Stimulated activated effector memory CD8-positive, alpha-beta T cell treated with anti-CD3 and anti-CD28 coated beads, Interleukin-12 subunit alpha, Interleukin-12 subunit beta, amount 100 ng/mL, for 72 hours (primary cell): ENCODE results near the gene ZNF525.
"Not testable (repeated sequence)": the region's sequence is repeated elsewhere in the genome, so short reads cannot be mapped to it uniquely, and the experiment has no call there.

Source experiments
- ATAC-seq: fragments of 150-1000 bp; cut with Tn5 transposase; 2 replicates; pipeline ENCODE4 v1.10.0; 2021
- DNase-seq, 2 donors: peaks; one replicate each; pipeline ENCODE4 v3.0.0; 2021 to 2022; ENCODE audit warnings: low spot score in 2 of 2
- H3K27ac Mint-ChIP-seq: one replicate; pipeline ENCODE4 v1.8.0; 2022; ENCODE audit warnings: mild to moderate bottlenecking, mixed read lengths
- H3K36me3 Mint-ChIP-seq: one replicate; pipeline ENCODE4 v1.8.0; 2022; ENCODE audit warnings: mild to moderate bottlenecking, mixed read lengths
- H3K4me1 Mint-ChIP-seq: one replicate; pipeline ENCODE4 v1.8.0; 2022; ENCODE audit warnings: mixed read lengths
- H3K4me3 Mint-ChIP-seq: one replicate; pipeline ENCODE4 v1.8.0; 2022; ENCODE audit warnings: mild to moderate bottlenecking, mixed read lengths
- H3K9me3 Mint-ChIP-seq: one replicate; pipeline ENCODE4 v1.8.0; 2022; ENCODE audit warnings: mixed read lengths

ZNF525 gene

DNA sequence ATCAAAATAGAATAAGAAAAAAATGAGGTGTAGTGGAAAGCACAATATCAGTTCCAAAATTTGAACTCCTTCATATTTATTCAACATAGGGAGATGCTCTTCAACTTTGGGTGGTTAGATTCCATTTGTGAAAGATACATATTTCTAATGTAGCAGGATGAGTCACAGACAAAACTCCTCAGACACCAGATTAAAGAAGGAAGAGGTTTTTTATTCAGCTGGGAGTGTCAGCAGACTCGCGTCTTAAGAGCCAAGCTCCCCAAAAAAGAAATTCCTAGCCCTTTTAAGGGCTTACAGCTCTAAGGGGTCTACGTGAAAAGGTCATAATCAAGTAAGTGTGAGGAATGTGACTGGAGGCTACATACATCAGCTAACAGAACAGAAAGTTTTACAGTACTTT lies 22.7 kb downstream of the ZNF525 start:
- ATAC-seq, result no peak
- H3K4me3 Mint-ChIP-seq, result no peak overlapping the region
- no peaks in the 10 kb centered on the region for H3K4me1 Mint-ChIP-seq
- no peak for DNase-seq
- H3K36me3 Mint-ChIP-seq, result peaks cover 19% of the 10 kb centered on the region
- H3K9me3 Mint-ChIP-seq, result peaks cover 28% of the 10 kb centered on the region
- no peak overlapping the region for H3K27ac Mint-ChIP-seq

DNA sequence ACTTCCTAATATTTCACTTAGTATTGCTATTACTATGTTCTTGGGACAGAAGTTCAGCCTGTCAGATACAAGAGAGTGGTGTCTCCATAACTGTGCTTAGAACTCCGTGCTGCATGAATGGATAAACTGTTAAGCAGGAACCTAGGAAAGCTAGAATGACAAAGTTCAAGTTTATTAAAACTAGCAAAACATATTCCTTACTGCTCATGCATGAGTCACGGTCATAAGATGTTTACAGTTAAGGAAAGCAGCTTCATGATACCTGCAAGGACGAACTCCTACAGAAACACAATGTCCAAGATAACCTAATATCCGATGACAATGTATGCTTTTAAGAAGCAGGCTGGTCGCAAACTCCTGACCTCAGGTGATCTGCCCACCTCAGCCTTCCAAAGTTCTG lies 23.4 kb downstream of the ZNF525 start:
- ATAC-seq, result no peak
- DNase-seq, result no peak
- Mint-ChIP-seq H3K9me3 (peaks cover 27% of the 10 kb centered on the region), H3K4me3 (no peak overlapping the region), H3K36me3 (peaks cover 19% of the 10 kb centered on the region), H3K4me1 (no peaks in the 10 kb centered on the region), H3K27ac (no peak overlapping the region)

DNA sequence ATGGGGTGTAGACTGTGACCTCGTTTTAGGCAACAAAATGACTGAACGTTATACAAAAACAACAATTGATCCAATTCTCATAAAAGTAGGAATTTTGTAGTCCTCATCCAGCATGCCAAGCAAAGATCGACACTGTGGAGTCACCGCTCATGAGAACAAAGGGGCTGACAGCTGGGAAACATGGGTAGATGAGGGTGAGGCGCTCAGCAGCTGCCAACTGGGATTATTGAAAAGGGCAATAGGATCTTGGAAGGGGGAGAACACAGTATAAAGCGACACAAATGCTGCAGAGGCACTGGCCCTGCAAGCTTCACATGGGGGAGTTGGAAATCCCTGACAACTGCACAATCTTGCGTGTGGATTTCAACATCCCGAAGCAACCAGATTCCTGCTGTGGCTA lies 24.1 kb downstream of the ZNF525 start:
- Mint-ChIP-seq H3K4me3 (no peak overlapping the region), H3K27ac (no peak overlapping the region), H3K4me1 (peaks cover 3% of the 10 kb centered on the region), H3K9me3 (peaks cover 26% of the 10 kb centered on the region), H3K36me3 (peaks cover 19% of the 10 kb centered on the region)
- ATAC-seq (no peak), DNase-seq (no peak)

DNA sequence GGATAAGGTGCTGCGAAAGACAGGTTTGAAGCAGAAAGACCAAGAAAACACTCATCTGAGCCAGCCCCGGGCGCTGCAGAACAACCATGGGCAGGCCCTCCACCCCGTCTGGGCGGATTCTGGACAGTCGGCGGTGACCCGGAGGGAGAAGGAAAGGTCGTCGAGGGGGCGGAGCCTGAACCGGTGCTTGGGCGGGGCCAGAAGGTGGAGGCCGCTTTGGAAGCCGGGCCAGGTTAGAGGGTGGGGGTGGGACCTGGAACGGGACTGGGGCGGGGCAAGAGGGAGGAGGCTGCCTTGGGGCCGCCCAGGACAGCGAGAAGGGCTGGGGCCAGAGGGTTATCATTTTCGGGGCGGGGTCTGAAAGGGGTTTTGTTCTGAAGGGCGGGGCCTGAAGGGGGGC lies 24.5 kb downstream of the ZNF525 start:
- H3K4me1 Mint-ChIP-seq, result peaks cover 6% of the 10 kb centered on the region
- H3K9me3 Mint-ChIP-seq, result peaks cover 22% of the 10 kb centered on the region
- DNase-seq (no peak), ATAC-seq (no peak)
- H3K36me3 Mint-ChIP-seq, result peaks cover 21% of the 10 kb centered on the region
- no peak overlapping the region for H3K4me3 Mint-ChIP-seq
- no peak overlapping the region for H3K27ac Mint-ChIP-seq

DNA sequence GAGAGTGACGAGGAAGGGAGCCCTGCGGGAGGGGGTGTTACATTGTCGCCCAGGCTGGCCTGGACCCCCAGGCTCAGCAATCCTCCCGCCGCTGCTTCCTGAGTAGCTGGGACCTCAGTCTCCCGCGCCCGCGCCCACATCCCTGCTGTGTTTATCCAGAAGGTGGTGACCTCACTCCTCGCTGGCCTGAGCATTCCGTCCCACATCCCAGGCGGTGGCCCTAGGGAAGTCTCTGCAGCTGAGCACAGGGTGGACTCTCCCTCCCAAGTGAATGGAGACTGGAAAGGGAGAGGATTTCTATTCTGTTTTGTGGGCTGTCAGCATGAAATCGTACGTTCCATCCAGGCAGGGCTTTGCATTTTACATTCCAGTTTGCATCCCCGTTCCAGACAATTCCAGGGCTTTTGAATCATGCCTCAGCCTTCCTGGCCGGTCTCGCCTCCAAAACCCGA lies 29.0 kb downstream of the ZNF525 start:
- peaks cover 38% of the 10 kb centered on the region for H3K36me3 Mint-ChIP-seq
- DNase-seq (no peak), ATAC-seq (no peak)
- peak overlapping the region; percentile 93 for H3K4me3 Mint-ChIP-seq
- peak overlapping the region; percentile 93 for H3K27ac Mint-ChIP-seq
- H3K4me1 Mint-ChIP-seq, result peaks cover 22% of the 10 kb centered on the region
- H3K9me3 Mint-ChIP-seq, result peaks cover 4% of the 10 kb centered on the region

DNA sequence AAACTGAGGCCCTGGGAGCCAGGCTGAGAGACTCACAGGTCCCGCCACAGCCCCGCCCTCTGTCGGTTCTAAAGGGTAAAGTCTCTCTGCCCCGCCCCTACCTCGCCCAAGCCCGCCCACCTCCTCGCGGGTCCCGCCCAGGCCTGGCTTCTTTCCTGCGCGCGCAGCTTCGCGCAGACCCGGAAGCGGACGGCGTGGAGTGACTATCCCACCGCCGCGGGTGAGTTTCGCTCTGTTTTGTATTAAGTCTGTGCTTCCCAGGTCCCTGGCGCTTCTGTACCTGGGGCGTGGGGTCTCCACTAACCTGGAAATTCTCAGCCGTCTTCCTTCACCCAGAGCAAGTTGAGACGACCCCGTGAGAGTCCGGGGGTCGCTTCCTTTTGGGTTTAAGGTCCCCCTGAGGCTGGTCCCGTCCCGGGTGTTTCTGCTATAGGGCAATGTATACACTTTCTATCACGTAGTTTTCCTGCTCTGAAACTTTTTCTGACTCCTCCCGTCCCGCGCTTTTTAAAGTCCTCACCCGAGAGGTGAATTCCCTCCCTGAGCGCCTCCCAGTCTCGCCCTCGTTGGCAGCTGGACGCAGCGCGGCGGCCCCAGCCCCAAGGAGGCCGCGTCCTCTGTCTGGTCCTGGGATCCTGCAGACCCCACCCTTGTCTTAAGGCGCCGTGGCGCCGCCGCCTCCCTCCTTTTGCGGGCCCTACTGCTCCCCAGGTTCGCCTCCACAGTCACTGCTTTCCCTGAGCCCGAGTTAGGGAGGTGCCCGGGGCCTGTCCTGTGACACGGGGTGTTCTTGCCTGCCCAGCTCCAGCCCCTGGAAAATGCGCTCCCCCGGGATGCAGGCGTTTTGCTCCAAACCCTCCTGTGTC lies 29.7 kb downstream of the ZNF525 start, which contains the start of gene ZNF765:
Gene ZNF765 (plus strand): TSS at position 176 of the 866 bp plus-strand sequence. CDS start 2,867 bp downstream, outside the sequence.
- Mint-ChIP-seq H3K4me1 (peaks cover 22% of the 10 kb centered on the region), H3K36me3 (peaks cover 40% of the 10 kb centered on the region), H3K9me3 (peaks cover 2% of the 10 kb centered on the region), H3K27ac (peak within 1 kb of the TSS; percentile 93), H3K4me3 (peak within 1 kb of the TSS; percentile 93)
- peak; percentile 99 for ATAC-seq
- DNase-seq, result peak; percentile 97 to 99

DNA sequence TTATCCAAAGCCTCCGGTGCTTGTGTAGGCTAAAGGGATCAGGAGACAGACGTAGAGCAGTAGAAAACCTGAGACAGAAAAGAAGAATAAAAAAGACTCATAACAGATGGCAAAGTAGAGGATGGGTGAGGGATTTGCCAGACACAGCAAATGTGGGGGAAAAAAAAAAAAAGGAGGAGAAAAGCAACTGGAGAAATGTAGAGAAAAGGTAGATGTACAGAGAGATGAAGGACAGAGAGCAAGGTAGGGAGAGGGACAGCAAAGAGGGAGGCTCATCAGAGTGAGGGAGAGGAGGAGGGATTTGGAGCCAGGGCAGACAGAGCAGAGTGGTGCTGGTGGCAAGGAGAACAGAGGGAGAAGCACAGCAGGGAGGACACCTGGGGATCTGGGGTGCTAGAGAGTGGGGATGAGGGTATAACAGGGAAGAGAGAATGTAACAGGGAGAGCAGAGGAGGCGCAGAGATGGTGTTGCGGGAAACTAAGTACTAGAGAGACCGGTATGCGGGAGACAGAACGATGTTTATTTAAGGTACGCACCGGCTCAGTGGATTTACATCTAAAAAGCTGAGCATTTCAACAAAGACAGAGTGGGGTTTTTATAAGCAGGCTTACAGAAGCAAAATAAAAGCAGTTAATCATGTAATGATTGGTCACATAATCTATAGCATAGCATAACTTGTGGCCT lies 30.5 kb downstream of the ZNF525 start:
- Mint-ChIP-seq H3K4me1 (peaks cover 22% of the 10 kb centered on the region), H3K36me3 (peaks cover 48% of the 10 kb centered on the region)

DNA sequence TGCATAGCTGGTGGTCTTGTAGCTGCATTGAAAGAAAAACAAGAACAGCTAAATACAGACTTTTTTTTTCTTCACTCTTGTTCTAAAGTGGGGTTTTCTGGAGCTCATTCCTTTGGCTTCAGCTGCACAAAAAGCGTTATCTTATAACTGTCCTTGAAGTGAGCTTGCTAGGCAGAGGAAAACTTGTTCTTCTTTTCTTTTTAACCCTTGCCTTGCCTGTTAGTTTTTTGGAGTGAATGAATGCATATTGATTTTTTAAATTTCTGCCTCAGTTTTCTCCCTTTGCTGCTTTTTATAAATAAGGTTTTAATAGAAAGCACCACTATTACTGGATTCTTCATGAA lies 31.0 kb downstream of the ZNF525 start:
- Mint-ChIP-seq H3K4me3 (peak overlapping the region; percentile 93), H3K9me3 (peaks cover 5% of the 10 kb centered on the region), H3K36me3 (peaks cover 53% of the 10 kb centered on the region), H3K27ac (peak overlapping the region; percentile 93), H3K4me1 (peaks cover 22% of the 10 kb centered on the region)
- DNase-seq (no peak), ATAC-seq (no peak)

More for the DNA sequence above, 30.5 kb downstream of the ZNF525 start:
- ATAC-seq, H3K9me3 Mint-ChIP-seq, DNase-seq: not testable (repeated sequence)
- peak overlapping the region; percentile 93 for H3K27ac Mint-ChIP-seq
- peak overlapping the region; percentile 93 for H3K4me3 Mint-ChIP-seq

DNA sequence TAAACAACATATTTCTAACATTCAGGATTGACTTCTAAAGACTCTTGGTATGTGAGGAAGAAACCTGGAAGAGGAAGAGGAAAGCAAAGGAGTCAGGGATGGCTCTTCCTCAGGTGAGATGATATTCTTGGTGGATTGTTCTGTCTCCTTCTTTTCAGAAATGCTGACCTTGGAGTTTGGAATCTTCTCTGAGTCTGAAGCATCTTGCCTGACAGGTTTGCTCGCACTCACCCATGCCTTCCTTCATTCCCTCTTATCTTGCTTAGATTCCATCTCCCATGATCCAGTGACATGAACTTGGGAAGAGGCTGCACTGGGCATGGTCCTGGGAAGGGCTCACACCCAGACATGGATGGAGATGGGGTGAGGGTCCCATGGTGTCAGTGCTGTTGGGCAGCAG lies 32.4 kb downstream of the ZNF525 start:
- H3K9me3 Mint-ChIP-seq, H3K27ac Mint-ChIP-seq, DNase-seq, ATAC-seq, H3K4me3 Mint-ChIP-seq: not testable (repeated sequence)
- Mint-ChIP-seq H3K36me3 (peaks cover 67% of the 10 kb centered on the region), H3K4me1 (peaks cover 22% of the 10 kb centered on the region)

DNA sequence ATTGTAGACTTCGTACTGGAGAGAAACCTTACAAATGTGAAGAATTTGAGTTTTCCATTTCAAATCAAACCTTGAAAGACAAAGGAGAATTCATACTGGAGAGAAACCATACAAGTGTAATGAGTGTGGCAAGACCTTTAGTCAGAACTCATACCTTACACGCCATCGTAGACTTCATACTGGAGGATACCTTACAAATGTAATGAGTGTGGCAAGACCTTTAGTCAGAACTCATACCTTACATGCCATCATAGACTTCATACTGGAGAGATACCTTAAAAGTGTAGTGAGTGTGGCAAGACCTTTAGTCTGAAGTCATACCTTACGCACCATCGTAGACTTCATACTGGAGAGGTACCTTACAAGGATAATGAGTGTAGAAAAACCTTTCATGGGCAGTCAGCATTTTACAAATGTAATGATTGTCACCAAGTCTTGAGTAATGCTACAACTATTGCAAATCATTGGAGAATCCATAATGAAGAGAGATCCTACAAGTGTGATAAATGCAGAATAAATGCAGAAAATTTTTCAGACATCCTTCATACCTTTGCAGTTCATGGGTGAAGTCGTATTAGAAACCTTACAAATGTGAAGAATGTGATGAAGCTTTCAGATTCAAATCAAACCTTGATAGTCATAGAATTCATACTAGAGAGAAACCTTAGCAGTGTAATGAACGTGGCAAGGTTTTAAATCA lies 44.1 kb downstream of the ZNF525 start:
- Mint-ChIP-seq H3K4me3 (no peak overlapping the region), H3K9me3 (peaks cover 30% of the 10 kb centered on the region), H3K36me3 (peaks cover 43% of the 10 kb centered on the region)

DNA sequence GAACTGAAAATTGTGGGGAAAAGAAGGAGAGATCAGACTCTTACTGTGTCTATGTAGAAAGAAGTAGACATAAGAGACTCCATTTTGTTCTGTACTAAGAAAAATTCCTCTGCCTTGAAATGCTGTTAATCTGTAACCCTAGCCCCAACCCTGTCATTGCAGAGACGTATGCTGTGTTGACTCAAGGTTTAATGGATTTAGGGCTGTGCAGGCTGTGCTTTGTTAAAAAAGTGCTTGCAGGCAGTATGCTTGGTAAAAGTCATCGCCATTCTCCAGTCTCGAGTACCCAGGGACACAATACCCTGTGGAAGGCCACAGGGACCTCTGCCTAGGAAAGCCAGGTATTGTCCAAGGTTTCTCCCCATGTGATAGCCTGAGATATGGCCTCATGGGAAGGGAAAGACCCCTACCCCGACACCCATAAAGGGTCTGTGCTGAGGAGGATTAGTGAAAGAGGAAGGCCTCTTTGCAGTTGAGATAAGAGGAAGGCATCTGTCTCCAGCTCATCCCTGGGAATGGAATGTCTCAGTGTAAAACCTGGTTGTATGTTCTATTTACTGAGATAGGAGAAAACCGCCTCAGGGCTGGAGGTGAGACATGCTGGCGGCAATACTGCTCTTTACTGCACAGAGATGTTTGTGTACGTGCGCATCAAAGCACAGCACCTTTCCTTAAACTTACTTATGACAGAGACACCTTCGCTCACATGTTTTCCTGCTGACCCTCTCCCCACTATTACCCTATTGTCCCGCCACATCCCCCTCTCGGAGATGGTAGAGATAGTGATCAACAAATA lies 55.2 kb downstream of the ZNF525 start:
- H3K36me3 Mint-ChIP-seq, H3K4me3 Mint-ChIP-seq, DNase-seq, ATAC-seq, H3K27ac Mint-ChIP-seq, H3K4me1 Mint-ChIP-seq: not testable (repeated sequence)
- peaks cover 12% of the 10 kb centered on the region for H3K9me3 Mint-ChIP-seq

More for the DNA sequence above, 44.1 kb downstream of the ZNF525 start:
- DNase-seq, result no peak
- ATAC-seq, result no peak
- Mint-ChIP-seq H3K4me1 (no peaks in the 10 kb centered on the region), H3K27ac (no peak overlapping the region)

DNA sequence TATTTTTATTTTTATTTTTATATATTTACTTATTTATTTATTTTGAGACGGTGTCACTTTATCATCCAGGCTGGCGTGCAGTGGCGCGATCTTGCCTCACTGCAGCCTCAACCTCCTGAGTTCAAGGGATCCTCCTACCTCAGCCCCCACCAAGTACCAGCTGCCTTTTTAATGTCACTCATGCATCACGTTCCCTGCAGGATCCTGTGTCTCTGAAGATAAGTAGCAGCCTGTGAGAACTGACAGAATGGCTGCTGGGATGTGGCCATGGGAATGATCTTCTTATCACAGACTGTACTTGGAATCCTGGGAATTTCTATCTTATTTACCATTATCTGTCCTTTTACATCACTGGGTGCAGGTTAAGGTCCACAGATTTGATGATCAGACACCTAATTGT lies 57.0 kb downstream of the ZNF525 start:
- H3K27ac Mint-ChIP-seq, result no peak overlapping the region
- no peaks in the 10 kb centered on the region for H3K4me1 Mint-ChIP-seq
- peaks cover 5% of the 10 kb centered on the region for H3K9me3 Mint-ChIP-seq
- no peaks in the 10 kb centered on the region for H3K36me3 Mint-ChIP-seq
- DNase-seq, result no peak
- no peak overlapping the region for H3K4me3 Mint-ChIP-seq
- ATAC-seq, result no peak

DNA sequence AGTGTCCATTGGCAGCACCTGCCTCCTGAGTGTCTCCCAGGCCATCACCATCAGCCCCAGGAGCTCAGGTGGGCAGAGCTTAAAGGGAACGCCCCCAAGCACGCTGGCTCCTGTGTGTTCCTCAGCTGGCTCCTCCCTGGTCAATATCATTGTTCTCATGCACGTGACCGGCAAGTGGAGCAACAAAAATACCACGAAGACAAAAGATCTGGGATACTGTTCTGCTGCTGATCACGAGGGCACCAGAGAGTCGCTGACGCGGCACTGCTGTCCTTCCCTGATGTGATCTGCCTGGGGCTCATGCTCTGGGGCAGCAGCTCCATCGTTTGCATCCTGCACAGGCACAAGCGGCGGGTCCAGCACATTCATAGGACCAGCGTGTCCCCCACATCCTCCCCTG lies 57.6 kb downstream of the ZNF525 start:
- ATAC-seq, H3K9me3 Mint-ChIP-seq, DNase-seq, H3K27ac Mint-ChIP-seq, H3K4me3 Mint-ChIP-seq, H3K36me3 Mint-ChIP-seq, H3K4me1 Mint-ChIP-seq: not testable (repeated sequence)

DNA sequence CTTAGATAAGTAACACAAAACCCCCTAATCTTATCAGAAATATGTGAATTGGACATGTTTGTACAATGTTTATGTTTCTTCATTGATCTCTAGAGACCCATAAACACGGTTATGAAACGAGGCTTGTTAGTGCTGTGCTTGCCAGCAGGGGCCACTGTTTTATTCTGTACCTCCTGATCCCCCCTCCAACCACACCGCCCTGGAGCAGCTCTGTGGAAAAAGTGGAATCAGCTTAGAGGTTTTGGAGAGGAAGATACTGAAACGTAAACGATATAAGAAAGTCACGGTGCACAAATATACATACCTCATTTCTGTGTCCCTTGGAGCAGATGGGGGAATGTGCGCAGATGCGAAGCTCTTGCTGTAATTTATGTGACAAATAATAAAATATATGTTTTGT lies 58.2 kb downstream of the ZNF525 start:
- H3K9me3 Mint-ChIP-seq, H3K27ac Mint-ChIP-seq, DNase-seq, H3K36me3 Mint-ChIP-seq, H3K4me3 Mint-ChIP-seq, H3K4me1 Mint-ChIP-seq, ATAC-seq: not testable (repeated sequence)
